Measurements from ENCODE around the gene EFHC1.

EFHC1 gene

GRCh38 chr6:52527436-52527835 lies 107.3 kb downstream of the EFHC1 start:
- H3K4me3 ChIP-seq (ENCODE audit: low read depth, low read length) = no peak overlapping the region
- TF ChIP-seq CTCF (IDR thresholded peaks at IDR 0.05; ENCODE audit: low read depth, low read length) = no peak
- TF ChIP-seq, protein P1, sequence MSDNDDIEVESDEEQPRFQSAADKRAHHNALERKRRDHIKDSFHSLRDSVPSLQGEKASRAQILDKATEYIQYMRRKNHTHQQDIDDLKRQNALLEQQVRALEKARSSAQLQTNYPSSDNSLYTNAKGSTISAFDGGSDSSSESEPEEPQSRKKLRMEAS (IDR thresholded peaks at IDR 0.05; ENCODE audit: low read depth, low read length) = no peak
- no peak for TF ChIP-seq MYC (IDR thresholded peaks at IDR 0.05; ENCODE audit: low read depth, low read length)
- no peak for TF ChIP-seq POLR2A (IDR thresholded peaks at IDR 0.05; ENCODE audit: extremely low read depth, insufficient read length)
- no peak for DNase-seq (ENCODE audit: low read depth)

- no peak overlapping the region for H3K4me3 ChIP-seq (ENCODE audit: low read depth, low read length)
- DNase-seq (ENCODE audit: low read depth) = no peak
- TF ChIP-seq MYC (IDR thresholded peaks at IDR 0.05; ENCODE audit: low read depth, low read length) (no peak), CTCF (IDR thresholded peaks at IDR 0.05; ENCODE audit: low read depth, low read length) (no peak), POLR2A (IDR thresholded peaks at IDR 0.05; ENCODE audit: extremely low read depth, insufficient read length) (no peak)
- TF ChIP-seq, protein P1 (IDR thresholded peaks at IDR 0.05; ENCODE audit: low read depth, low read length) = no peak
These were observed 109.2 kb downstream of the EFHC1 start for GRCh38 chr6:52529311-52529710.

DNA sequence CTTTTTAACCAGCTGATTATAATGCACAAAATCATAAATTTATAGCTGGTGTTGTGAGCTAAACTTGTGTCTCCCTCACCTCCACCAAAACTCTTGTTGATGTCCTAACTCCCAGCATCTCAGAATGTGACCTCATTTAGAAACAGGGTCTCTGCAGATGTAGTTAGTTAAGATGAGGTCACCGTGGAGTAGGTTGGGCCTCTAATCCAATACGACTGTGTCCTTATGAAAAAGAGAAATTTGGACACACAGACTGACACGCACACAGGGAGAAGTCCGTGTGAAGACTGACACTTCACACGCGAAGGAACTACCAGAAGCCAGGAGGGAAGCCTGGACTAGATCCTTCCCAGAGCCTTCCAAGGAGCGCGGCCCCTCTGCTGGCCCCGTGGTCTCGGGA lies 110.2 kb downstream of the EFHC1 start:
- no peak overlapping the region for H3K4me3 ChIP-seq (ENCODE audit: low read depth, low read length)
- no peak for TF ChIP-seq CTCF (IDR thresholded peaks at IDR 0.05; ENCODE audit: low read depth, low read length)
- TF ChIP-seq POLR2A (IDR thresholded peaks at IDR 0.05; ENCODE audit: extremely low read depth, insufficient read length) = no peak
- TF ChIP-seq MYC (IDR thresholded peaks at IDR 0.05; ENCODE audit: low read depth, low read length) = no peak
- TF ChIP-seq, protein P1 (IDR thresholded peaks at IDR 0.05; ENCODE audit: low read depth, low read length) = no peak
- no peak for DNase-seq (ENCODE audit: low read depth)

DNA sequence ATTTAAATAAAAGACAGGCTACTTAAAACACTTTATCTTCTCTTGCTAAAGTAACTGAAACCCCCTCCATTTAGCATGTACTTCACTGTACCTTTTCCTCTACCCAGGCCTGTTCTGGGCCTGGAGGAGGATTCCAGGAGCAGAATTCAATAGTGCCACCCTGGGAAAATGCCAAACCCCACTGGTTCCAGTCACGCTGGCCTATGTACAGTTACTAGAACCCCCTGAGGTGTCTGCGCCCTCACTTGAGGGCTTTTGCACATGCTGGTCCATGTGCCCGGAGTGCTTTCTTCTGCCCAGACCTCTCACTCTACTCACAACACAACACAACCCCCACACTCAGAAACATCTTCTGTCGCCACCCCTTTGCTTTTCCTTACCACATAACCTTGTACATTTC lies 111.3 kb downstream of the EFHC1 start:
- no peak for DNase-seq (ENCODE audit: low read depth)
- TF ChIP-seq MYC (IDR thresholded peaks at IDR 0.05; ENCODE audit: low read depth, low read length) = no peak
- no peak for TF ChIP-seq POLR2A (IDR thresholded peaks at IDR 0.05; ENCODE audit: extremely low read depth, insufficient read length)
- TF ChIP-seq CTCF (IDR thresholded peaks at IDR 0.05; ENCODE audit: low read depth, low read length) = no peak
- TF ChIP-seq, protein P1 (IDR thresholded peaks at IDR 0.05; ENCODE audit: low read depth, low read length) = no peak
- H3K4me3 ChIP-seq (ENCODE audit: low read depth, low read length) = no peak overlapping the region

DNA sequence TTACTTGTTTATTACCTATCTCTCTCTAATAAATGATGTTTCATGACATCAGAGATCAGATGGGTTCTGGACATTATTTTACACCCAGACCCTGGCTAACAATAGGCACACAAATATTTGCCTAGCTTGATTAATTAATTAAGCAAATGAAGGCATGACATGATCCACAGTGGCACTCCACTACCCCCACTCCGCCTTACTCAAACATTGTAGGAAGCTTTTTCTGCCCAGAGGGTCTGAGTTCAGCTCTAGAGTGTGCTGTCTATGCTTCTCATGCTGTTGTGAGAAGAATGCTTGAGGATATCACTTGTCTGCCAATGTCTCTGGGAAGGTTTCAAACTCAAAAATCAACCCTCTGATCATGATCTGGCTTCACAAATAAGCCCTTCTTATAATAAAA lies 111.7 kb downstream of the EFHC1 start:
- H3K4me3 ChIP-seq (ENCODE audit: low read depth, low read length) = no peak overlapping the region
- TF ChIP-seq POLR2A (IDR thresholded peaks at IDR 0.05; ENCODE audit: extremely low read depth, insufficient read length) (no peak), CTCF (IDR thresholded peaks at IDR 0.05; ENCODE audit: low read depth, low read length) (no peak), MYC (IDR thresholded peaks at IDR 0.05; ENCODE audit: low read depth, low read length) (no peak)
- TF ChIP-seq, protein P1 (IDR thresholded peaks at IDR 0.05; ENCODE audit: low read depth, low read length) = no peak
- no peak for DNase-seq (ENCODE audit: low read depth)

GRCh38 chr6:52532457-52532856 lies 112.3 kb downstream of the EFHC1 start:
- no peak overlapping the region for H3K4me3 ChIP-seq (ENCODE audit: low read depth, low read length)
- TF ChIP-seq CTCF (IDR thresholded peaks at IDR 0.05; ENCODE audit: low read depth, low read length) (no peak), POLR2A (IDR thresholded peaks at IDR 0.05; ENCODE audit: extremely low read depth, insufficient read length) (no peak), MYC (IDR thresholded peaks at IDR 0.05; ENCODE audit: low read depth, low read length) (no peak)
- TF ChIP-seq, protein P1 (IDR thresholded peaks at IDR 0.05; ENCODE audit: low read depth, low read length) = no peak
- no peak for DNase-seq (ENCODE audit: low read depth)

Data from NB4 (cell line).